ENCODE measurements around the gene SOX21. TPM values are rescaled to one million over a fixed set of nuclear protein-coding genes. Genes with fewer than 3 reads are reported as not detected.

Gene SOX21
- total RNA-seq, 1 experiment from 2014 or later, result 11.4 TPM

GRCh38 chr13:94739235-94739634, 26.9 kb upstream of the SOX21 start:
- ChIA-PET POLR2A (no interaction called here), CTCF (no interaction called here)
- H3K36me3 Mint-ChIP-seq, result no peaks in the 10 kb centered on the region
- H3K4me1 Mint-ChIP-seq, result no peaks in the 10 kb centered on the region
- ATAC-seq (no peak), DNase-seq (ENCODE audit: low spot score) (no peak)
- H3K9me3 Mint-ChIP-seq, result peaks cover 8% of the 10 kb centered on the region
- H3K4me3 Mint-ChIP-seq, result no peak overlapping the region
- H3K27ac Mint-ChIP-seq, result no peak overlapping the region
- no peaks in the 10 kb centered on the region for H3K27me3 Mint-ChIP-seq (ENCODE audit: low read depth)
- TF ChIP-seq ATF1 (CRISPR knock-in tag; IDR thresholded peaks at IDR 0.05), result no peak
- TF ChIP-seq E2F5 (CRISPR knock-in tag; IDR thresholded peaks at IDR 0.05), result no peak
- no peak for TF ChIP-seq CDX4 (CRISPR knock-in tag; IDR thresholded peaks at IDR 0.05; ENCODE audit: borderline replicate concordance)
- no peak for TF ChIP-seq CREB1 (CRISPR knock-in tag; IDR thresholded peaks at IDR 0.05)
- TF ChIP-seq PRRX2 (CRISPR knock-in tag; IDR thresholded peaks at IDR 0.05), result no peak
- TF ChIP-seq KAT7 (CRISPR knock-in tag; IDR thresholded peaks at IDR 0.05; ENCODE audit: borderline replicate concordance), result no peak
- no peak for TF ChIP-seq ZNF396 (CRISPR knock-in tag; IDR thresholded peaks at IDR 0.05; ENCODE audit: borderline replicate concordance)
- no peak for TF ChIP-seq EMX1 (CRISPR knock-in tag; IDR thresholded peaks at IDR 0.05)
- no peak for TF ChIP-seq ZNF219 (CRISPR knock-in tag; IDR thresholded peaks at IDR 0.05; ENCODE audit: borderline replicate concordance)
- no peak for TF ChIP-seq AR (CRISPR knock-in tag; IDR thresholded peaks at IDR 0.05)
- TF ChIP-seq SMAD3 (CRISPR knock-in tag; IDR thresholded peaks at IDR 0.05; ENCODE audit: borderline replicate concordance), result no peak
- no peak for TF ChIP-seq ZNF281 (CRISPR knock-in tag; IDR thresholded peaks at IDR 0.05)
- no peak for TF ChIP-seq FOXP4 (CRISPR knock-in tag; IDR thresholded peaks at IDR 0.05)
- no peak for TF ChIP-seq MYBL2 (CRISPR knock-in tag; IDR thresholded peaks at IDR 0.05)
- TF ChIP-seq MAX (CRISPR knock-in tag; IDR thresholded peaks at IDR 0.05), result no peak

GRCh38 chr13:94731028-94731427, 18.7 kb upstream of the SOX21 start:
- CTCF ChIA-PET, result no interaction called here
- Mint-ChIP-seq H3K27ac (no peak overlapping the region), H3K4me1 (no peaks in the 10 kb centered on the region), H3K4me3 (no peak overlapping the region), H3K27me3 (ENCODE audit: low read depth) (peaks cover 5% of the 10 kb centered on the region; the same call in 1 of the 2 replicates), H3K9me3 (peaks cover 27% of the 10 kb centered on the region), H3K36me3 (peaks cover 6% of the 10 kb centered on the region; the same call in 1 of the 2 replicates)
- no peak for DNase-seq (ENCODE audit: low spot score)
- POLR2A ChIA-PET, result no interaction called here
- ATAC-seq, result no peak
- TF ChIP-seq ZNF396 (CRISPR knock-in tag; IDR thresholded peaks at IDR 0.05; ENCODE audit: borderline replicate concordance) (no peak), NFE2L1 (CRISPR knock-in tag; IDR thresholded peaks at IDR 0.05) (no peak), USF1 (CRISPR knock-in tag; IDR thresholded peaks at IDR 0.05) (no peak), E2F4 (CRISPR knock-in tag; IDR thresholded peaks at IDR 0.05; ENCODE audit: borderline replicate concordance, low read depth) (no peak), ZNF512 (CRISPR knock-in tag; IDR thresholded peaks at IDR 0.05; ENCODE audit: borderline replicate concordance) (no peak), SP1 (CRISPR knock-in tag; conservative IDR thresholded peaks at IDR 0.05) (no peak), PREB (CRISPR knock-in tag; IDR thresholded peaks at IDR 0.05; ENCODE audit: borderline replicate concordance) (no peak)

Measured in WTC11 (cell line).